WI38 (cell line): ENCODE data around the gene E2F4.
A peak's percentile ranks its signal among the peaks of the same experiment; 100 is the strongest.

ENCODE experiments used
- H3K4me3 ChIP-seq: 2 replicates; pipeline ENCODE4 v1.5.1; 2011; ENCODE audit warnings: low read depth, mild to moderate bottlenecking, control low read depth, low read length
- CTCF ChIP-seq: IDR thresholded peaks from 2 replicates; pipeline ENCODE4 v1.5.1; 2012; ENCODE audit warnings: low read depth, mild to moderate bottlenecking, control low read depth, low read length

Gene E2F4

GRCh38 chr16:67197704-67198103 is 5.7 kb downstream of the E2F4 start:
- TF ChIP-seq CTCF, result no peak
- H3K4me3 ChIP-seq, result no peak overlapping the region

GRCh38 chr16:67198238-67198734 is 6.3 kb downstream of the E2F4 start:
- peak; percentile 47; the same call in 1 of the 2 replicates for TF ChIP-seq CTCF
- H3K4me3 ChIP-seq, result no peak overlapping the region

GRCh38 chr16:67199011-67199807 is 7.3 kb downstream of the E2F4 start, which contains the start of gene ELMO3:
ELMO3 (plus strand) TSS chr16:67199131; CDS start chr16:67199327, 196 bp downstream.
- H3K4me3 ChIP-seq, result no peak within 1 kb of the TSS
- TF ChIP-seq CTCF, result no peak

- TF ChIP-seq CTCF, result no peak
- no peak overlapping the region for H3K4me3 ChIP-seq
Observed at GRCh38 chr16:67199808-67200198, 7.8 kb downstream of the E2F4 start.

- no peak overlapping the region for H3K4me3 ChIP-seq
- no peak for TF ChIP-seq CTCF
Observed at GRCh38 chr16:67200491-67200890, 8.5 kb downstream of the E2F4 start.

GRCh38 chr16:67201411-67202345 is 9.7 kb downstream of the E2F4 start:
- no peak for TF ChIP-seq CTCF
- H3K4me3 ChIP-seq, result no peak overlapping the region
